HEK293 (cell line): ENCODE data around the gene SHOC2.

Source experiments
- GLIS2 ChIP-seq: fragments of 450-650 bp; formaldehyde crosslinking; IDR thresholded peaks from 2 replicates; pipeline ENCODE4 v1.5.1; 2016; ENCODE audit warnings: missing biosample characterization, missing genetic modification characterization
- IKZF3 ChIP-seq: fragments of 450-650 bp; IDR thresholded peaks from 2 replicates; pipeline ENCODE4 v1.5.0; 2018; ENCODE audit warnings: missing biosample characterization, mild to moderate bottlenecking, missing genetic modification characterization, moderate library complexity
- KLF7 ChIP-seq: fragments of 450-650 bp; formaldehyde crosslinking; IDR thresholded peaks from 2 replicates; pipeline ENCODE4 v1.5.1; 2016; ENCODE audit warnings: missing biosample characterization, missing genetic modification characterization, borderline replicate concordance
- MEIS1 ChIP-seq: sonication (generic); formaldehyde crosslinking; IDR thresholded peaks from 2 replicates; pipeline ENCODE4 v1.8.1; 2022; ENCODE audit warnings: missing genetic modification reagents, mild to moderate bottlenecking, borderline replicate concordance
- SP7 ChIP-seq: fragments of 450-650 bp; formaldehyde crosslinking; IDR thresholded peaks from 2 replicates; pipeline ENCODE4 v1.5.1; 2016; ENCODE audit warnings: missing biosample characterization, missing genetic modification characterization
- ZEB2 ChIP-seq: fragments of 450-650 bp; formaldehyde crosslinking; IDR thresholded peaks from 2 replicates; pipeline ENCODE4 v1.5.1; 2016; ENCODE audit warnings: missing biosample characterization, missing genetic modification characterization
- ZNF10 ChIP-seq: fragments of 450-650 bp; formaldehyde crosslinking; IDR thresholded peaks from 2 replicates; pipeline ENCODE4 v1.5.1; 2017; ENCODE audit warnings: missing biosample characterization, missing genetic modification characterization
- ZNF132 ChIP-seq: fragments of 450-650 bp; formaldehyde crosslinking; IDR thresholded peaks from 2 replicates; pipeline ENCODE4 v1.5.1; 2017; ENCODE audit warnings: missing biosample characterization, missing genetic modification characterization, borderline replicate concordance
- ZNF140 ChIP-seq: fragments of 450-650 bp; formaldehyde crosslinking; IDR thresholded peaks from 2 replicates; pipeline ENCODE4 v1.5.1; 2016; ENCODE audit warnings: missing biosample characterization, missing genetic modification characterization
- ZNF174 ChIP-seq: fragments of 450-650 bp; formaldehyde crosslinking; IDR thresholded peaks from 2 replicates; pipeline ENCODE4 v1.5.0; 2017; ENCODE audit warnings: missing biosample characterization, mild to moderate bottlenecking, missing genetic modification characterization
- ZNF184 ChIP-seq: fragments of 450-650 bp; IDR thresholded peaks from 2 replicates; pipeline ENCODE4 v1.5.1; 2018; ENCODE audit warnings: missing biosample characterization, mild to moderate bottlenecking, missing genetic modification characterization
- ZNF23 ChIP-seq: fragments of 450-650 bp; formaldehyde crosslinking; IDR thresholded peaks from 2 replicates; pipeline ENCODE4 v1.5.1; 2016; ENCODE audit warnings: missing biosample characterization, missing genetic modification characterization, borderline replicate concordance
- ZNF350 ChIP-seq: fragments of 450-650 bp; formaldehyde crosslinking; IDR thresholded peaks from 2 replicates; pipeline ENCODE4 v1.5.0; 2017; ENCODE audit warnings: missing biosample characterization, mild to moderate bottlenecking, missing genetic modification characterization
- ZNF521 ChIP-seq: fragments of 450-650 bp; formaldehyde crosslinking; IDR thresholded peaks from 2 replicates; pipeline ENCODE4 v1.5.1; 2017; ENCODE audit warnings: missing biosample characterization, mild to moderate bottlenecking, missing genetic modification characterization
- ZNF548 ChIP-seq: fragments of 450-650 bp; formaldehyde crosslinking; IDR thresholded peaks from 2 replicates; pipeline ENCODE4 v1.5.1; 2016; ENCODE audit warnings: missing biosample characterization, missing genetic modification characterization
- ZNF585B ChIP-seq: fragments of 450-650 bp; formaldehyde crosslinking; IDR thresholded peaks from 2 replicates; pipeline ENCODE4 v1.5.1; 2016; ENCODE audit warnings: missing biosample characterization, missing genetic modification characterization
- ZNF610 ChIP-seq: fragments of 450-650 bp; formaldehyde crosslinking; IDR thresholded peaks from 2 replicates; pipeline ENCODE4 v1.5.1; 2016; ENCODE audit warnings: missing biosample characterization, missing genetic modification characterization, borderline replicate concordance
- ZNF776 ChIP-seq: fragments of 450-650 bp; formaldehyde crosslinking; IDR thresholded peaks from 2 replicates; pipeline ENCODE4 v1.5.0; 2017; ENCODE audit warnings: missing biosample characterization, missing genetic modification characterization, borderline replicate concordance
- ZNF837 ChIP-seq: fragments of 450-650 bp; formaldehyde crosslinking; IDR thresholded peaks from 2 replicates; pipeline ENCODE4 v1.5.1; 2016; ENCODE audit warnings: missing biosample characterization, missing genetic modification characterization
- ZXDB ChIP-seq: fragments of 450-650 bp; formaldehyde crosslinking; IDR thresholded peaks from 2 replicates; pipeline ENCODE4 v1.5.1; 2016; ENCODE audit warnings: missing biosample characterization, missing genetic modification characterization
- TF ChIP-seq, protein P1 (sequence below): fragments of 450-650 bp; formaldehyde crosslinking; IDR thresholded peaks from 2 replicates; pipeline ENCODE4 v1.5.1; 2016; ENCODE audit warnings: missing biosample characterization, missing genetic modification characterization
- TF ChIP-seq, protein P2 (sequence below): fragments of 450-650 bp; formaldehyde crosslinking; IDR thresholded peaks from 2 replicates; pipeline ENCODE4 v1.5.1; 2016; ENCODE audit warnings: missing biosample characterization, missing genetic modification characterization
- TF ChIP-seq, protein P3 (sequence below): fragments of 450-650 bp; formaldehyde crosslinking; IDR thresholded peaks from 2 replicates; pipeline ENCODE4 v1.5.1; 2017; ENCODE audit warnings: missing biosample characterization, missing genetic modification characterization
- TF ChIP-seq, protein P4 (sequence below): fragments of 450-650 bp; formaldehyde crosslinking; IDR thresholded peaks from 2 replicates; pipeline ENCODE4 v1.5.1; 2016; ENCODE audit warnings: missing biosample characterization, missing genetic modification characterization, borderline replicate concordance
- TF ChIP-seq, protein P5 (sequence below): fragments of 450-650 bp; formaldehyde crosslinking; IDR thresholded peaks from 2 replicates; pipeline ENCODE4 v1.5.1; 2016; ENCODE audit warnings: missing biosample characterization, missing genetic modification characterization
- TF ChIP-seq, protein P6 (sequence below): fragments of 450-650 bp; formaldehyde crosslinking; IDR thresholded peaks from 2 replicates; pipeline ENCODE4 v1.5.1; 2017; ENCODE audit warnings: missing biosample characterization, mild to moderate bottlenecking, missing genetic modification characterization, moderate library complexity
- TF ChIP-seq, protein P7 (sequence below): fragments of 450-650 bp; formaldehyde crosslinking; IDR thresholded peaks from 2 replicates; pipeline ENCODE4 v1.5.1; 2016; ENCODE audit warnings: missing biosample characterization, missing genetic modification characterization
- TF ChIP-seq, protein P8 (sequence below): fragments of 450-650 bp; IDR thresholded peaks from 2 replicates; pipeline ENCODE4 v1.5.1; 2018; ENCODE audit warnings: missing biosample characterization, mild to moderate bottlenecking, missing genetic modification characterization

Gene SHOC2

DNA sequence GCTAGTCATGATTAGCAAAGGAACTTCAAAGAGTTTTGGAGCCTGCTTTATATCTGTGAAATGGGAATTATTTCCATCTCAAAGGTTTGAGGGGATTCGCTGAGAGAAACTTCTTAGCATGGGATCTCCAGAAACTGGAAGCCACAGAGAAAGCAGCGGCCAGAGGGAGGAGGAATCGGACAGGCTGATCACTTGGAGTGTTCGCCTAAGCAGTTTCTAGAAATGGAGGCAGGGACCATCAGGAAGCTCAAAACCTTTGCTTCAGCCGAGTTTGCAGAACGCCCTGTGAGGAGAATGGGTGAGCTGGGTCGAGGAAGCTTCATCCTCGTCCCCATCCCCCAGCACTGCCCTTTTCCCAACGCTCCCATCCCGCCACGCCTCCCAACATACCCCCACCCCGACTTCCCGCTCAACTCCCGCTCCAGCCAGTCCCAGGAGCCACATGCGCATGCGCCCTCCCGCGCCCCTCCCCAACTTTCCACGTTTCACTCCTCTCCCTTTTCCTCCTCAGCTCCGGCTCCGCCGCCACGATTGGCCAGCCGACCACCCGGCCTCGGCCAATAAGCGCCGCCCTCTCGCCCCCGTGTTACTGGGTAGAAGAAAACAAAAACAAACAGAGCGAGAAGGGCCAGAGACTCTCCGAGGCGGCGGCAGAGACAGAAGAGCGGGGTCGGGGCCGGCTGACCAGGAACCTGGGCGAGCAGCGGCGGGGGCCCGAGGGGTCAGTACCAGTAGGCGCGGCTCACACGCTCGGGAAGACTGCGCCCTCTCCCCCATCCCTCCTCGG, 47.9 kb upstream of the SHOC2 start, which contains the start of gene PDCD4 (continued):
- TF ChIP-seq, protein P1, sequence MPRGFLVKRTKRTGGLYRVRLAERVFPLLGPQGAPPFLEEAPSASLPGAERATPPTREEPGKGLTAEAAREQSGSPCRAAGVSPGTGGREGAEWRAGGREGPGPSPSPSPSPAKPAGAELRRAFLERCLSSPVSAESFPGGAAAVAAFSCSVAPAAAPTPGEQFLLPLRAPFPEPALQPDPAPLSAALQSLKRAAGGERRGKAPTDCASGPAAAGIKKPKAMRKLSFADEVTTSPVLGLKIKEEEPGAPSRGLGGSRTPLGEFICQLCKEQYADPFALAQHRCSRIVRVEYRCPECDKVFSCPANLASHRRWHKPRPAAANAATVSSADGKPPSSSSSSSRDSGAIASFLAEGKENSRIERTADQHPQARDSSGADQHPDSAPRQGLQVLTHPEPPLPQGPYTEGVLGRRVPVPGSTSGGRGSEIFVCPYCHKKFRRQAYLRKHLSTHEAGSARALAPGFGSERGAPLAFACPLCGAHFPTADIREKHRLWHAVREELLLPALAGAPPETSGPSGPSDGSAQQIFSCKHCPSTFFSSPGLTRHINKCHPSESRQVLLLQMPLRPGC (tag by site-specific recombination) = no peak; the same call in none of the 2 replicates
- TF ChIP-seq ZNF837 (tag by site-specific recombination) = no peak
- TF ChIP-seq, protein P2, sequence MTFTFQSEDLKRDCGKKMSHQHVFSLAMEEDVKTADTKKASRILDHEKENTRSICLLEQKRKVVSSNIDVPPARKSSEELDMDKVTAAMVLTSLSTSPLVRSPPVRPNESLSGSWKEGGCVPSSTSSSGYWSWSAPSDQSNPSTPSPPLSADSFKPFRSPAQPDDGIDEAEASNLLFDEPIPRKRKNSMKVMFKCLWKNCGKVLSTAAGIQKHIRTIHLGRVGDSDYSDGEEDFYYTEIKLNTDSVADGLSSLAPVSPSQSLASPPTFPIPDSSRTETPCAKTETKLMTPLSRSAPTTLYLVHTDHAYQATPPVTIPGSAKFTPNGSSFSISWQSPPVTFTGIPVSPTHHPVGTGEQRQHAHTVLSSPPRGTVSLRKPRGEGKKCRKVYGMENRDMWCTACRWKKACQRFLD (tag by site-specific recombination) = no peak
- TF ChIP-seq, protein P3, sequence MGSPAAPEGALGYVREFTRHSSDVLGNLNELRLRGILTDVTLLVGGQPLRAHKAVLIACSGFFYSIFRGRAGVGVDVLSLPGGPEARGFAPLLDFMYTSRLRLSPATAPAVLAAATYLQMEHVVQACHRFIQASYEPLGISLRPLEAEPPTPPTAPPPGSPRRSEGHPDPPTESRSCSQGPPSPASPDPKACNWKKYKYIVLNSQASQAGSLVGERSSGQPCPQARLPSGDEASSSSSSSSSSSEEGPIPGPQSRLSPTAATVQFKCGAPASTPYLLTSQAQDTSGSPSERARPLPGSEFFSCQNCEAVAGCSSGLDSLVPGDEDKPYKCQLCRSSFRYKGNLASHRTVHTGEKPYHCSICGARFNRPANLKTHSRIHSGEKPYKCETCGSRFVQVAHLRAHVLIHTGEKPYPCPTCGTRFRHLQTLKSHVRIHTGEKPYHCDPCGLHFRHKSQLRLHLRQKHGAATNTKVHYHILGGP = no peak
- no peak for TF ChIP-seq ZNF521 (tag by site-specific recombination)
- TF ChIP-seq, protein P4, sequence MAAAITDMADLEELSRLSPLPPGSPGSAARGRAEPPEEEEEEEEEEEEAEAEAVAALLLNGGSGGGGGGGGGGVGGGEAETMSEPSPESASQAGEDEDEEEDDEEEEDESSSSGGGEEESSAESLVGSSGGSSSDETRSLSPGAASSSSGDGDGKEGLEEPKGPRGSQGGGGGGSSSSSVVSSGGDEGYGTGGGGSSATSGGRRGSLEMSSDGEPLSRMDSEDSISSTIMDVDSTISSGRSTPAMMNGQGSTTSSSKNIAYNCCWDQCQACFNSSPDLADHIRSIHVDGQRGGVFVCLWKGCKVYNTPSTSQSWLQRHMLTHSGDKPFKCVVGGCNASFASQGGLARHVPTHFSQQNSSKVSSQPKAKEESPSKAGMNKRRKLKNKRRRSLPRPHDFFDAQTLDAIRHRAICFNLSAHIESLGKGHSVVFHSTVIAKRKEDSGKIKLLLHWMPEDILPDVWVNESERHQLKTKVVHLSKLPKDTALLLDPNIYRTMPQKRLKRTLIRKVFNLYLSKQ = no peak
- peak; percentile 27; the same call in 1 of the 2 replicates for TF ChIP-seq ZNF610 (tag by site-specific recombination)
- TF ChIP-seq, protein P5, sequence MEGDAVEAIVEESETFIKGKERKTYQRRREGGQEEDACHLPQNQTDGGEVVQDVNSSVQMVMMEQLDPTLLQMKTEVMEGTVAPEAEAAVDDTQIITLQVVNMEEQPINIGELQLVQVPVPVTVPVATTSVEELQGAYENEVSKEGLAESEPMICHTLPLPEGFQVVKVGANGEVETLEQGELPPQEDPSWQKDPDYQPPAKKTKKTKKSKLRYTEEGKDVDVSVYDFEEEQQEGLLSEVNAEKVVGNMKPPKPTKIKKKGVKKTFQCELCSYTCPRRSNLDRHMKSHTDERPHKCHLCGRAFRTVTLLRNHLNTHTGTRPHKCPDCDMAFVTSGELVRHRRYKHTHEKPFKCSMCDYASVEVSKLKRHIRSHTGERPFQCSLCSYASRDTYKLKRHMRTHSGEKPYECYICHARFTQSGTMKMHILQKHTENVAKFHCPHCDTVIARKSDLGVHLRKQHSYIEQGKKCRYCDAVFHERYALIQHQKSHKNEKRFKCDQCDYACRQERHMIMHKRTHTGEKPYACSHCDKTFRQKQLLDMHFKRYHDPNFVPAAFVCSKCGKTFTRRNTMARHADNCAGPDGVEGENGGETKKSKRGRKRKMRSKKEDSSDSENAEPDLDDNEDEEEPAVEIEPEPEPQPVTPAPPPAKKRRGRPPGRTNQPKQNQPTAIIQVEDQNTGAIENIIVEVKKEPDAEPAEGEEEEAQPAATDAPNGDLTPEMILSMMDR (tag by site-specific recombination) = no peak
- no peak for TF ChIP-seq MEIS1 (CRISPR knock-in tag)
- no peak for TF ChIP-seq ZNF350 (tag by site-specific recombination)
- TF ChIP-seq GLIS2 (tag by site-specific recombination) = no peak
- TF ChIP-seq IKZF3 (tag by site-specific recombination) = peak; percentile 100
- TF ChIP-seq ZNF548 (tag by site-specific recombination) = no peak
- TF ChIP-seq ZNF140 = no peak
- TF ChIP-seq ZNF184 (tag by site-specific recombination) = no peak
- TF ChIP-seq ZNF23 (tag by site-specific recombination) = no peak
- no peak; the same call in 1 of the 2 replicates for TF ChIP-seq ZXDB (tag by site-specific recombination)
- no peak for TF ChIP-seq ZNF10 (tag by site-specific recombination)
- TF ChIP-seq, protein P6, sequence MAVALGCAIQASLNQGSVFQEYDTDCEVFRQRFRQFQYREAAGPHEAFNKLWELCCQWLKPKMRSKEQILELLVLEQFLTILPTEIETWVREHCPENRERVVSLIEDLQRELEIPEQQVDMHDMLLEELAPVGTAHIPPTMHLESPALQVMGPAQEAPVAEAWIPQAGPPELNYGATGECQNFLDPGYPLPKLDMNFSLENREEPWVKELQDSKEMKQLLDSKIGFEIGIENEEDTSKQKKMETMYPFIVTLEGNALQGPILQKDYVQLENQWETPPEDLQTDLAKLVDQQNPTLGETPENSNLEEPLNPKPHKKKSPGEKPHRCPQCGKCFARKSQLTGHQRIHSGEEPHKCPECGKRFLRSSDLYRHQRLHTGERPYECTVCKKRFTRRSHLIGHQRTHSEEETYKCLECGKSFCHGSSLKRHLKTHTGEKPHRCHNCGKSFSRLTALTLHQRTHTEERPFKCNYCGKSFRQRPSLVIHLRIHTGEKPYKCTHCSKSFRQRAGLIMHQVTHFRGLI (tag by site-specific recombination) = no peak
- TF ChIP-seq, protein P7, sequence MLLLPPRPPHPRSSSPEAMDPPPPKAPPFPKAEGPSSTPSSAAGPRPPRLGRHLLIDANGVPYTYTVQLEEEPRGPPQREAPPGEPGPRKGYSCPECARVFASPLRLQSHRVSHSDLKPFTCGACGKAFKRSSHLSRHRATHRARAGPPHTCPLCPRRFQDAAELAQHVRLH (tag by site-specific recombination) = peak; percentile 24; the same call in 1 of the 2 replicates
- 0 out of 2 replicates have a peak, but pooled peaks have one; percentile 25 for TF ChIP-seq KLF7 (tag by site-specific recombination)
- no peak for TF ChIP-seq ZNF585B (tag by site-specific recombination)
- TF ChIP-seq ZEB2 (tag by site-specific recombination) = peak; percentile 67
- no peak for TF ChIP-seq ZNF174 (tag by site-specific recombination)
- TF ChIP-seq, protein P8, sequence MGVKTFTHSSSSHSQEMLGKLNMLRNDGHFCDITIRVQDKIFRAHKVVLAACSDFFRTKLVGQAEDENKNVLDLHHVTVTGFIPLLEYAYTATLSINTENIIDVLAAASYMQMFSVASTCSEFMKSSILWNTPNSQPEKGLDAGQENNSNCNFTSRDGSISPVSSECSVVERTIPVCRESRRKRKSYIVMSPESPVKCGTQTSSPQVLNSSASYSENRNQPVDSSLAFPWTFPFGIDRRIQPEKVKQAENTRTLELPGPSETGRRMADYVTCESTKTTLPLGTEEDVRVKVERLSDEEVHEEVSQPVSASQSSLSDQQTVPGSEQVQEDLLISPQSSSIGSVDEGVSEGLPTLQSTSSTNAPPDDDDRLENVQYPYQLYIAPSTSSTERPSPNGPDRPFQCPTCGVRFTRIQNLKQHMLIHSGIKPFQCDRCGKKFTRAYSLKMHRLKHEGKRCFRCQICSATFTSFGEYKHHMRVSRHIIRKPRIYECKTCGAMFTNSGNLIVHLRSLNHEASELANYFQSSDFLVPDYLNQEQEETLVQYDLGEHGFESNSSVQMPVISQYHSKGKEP (tag by site-specific recombination) = no peak
- no peak for TF ChIP-seq ZNF132
- TF ChIP-seq SP7 = peak; percentile 66
- no peak for TF ChIP-seq ZNF776 (tag by site-specific recombination)
